ENCODE data around the gene BAD.

- TF ChIP-seq, protein P1, sequence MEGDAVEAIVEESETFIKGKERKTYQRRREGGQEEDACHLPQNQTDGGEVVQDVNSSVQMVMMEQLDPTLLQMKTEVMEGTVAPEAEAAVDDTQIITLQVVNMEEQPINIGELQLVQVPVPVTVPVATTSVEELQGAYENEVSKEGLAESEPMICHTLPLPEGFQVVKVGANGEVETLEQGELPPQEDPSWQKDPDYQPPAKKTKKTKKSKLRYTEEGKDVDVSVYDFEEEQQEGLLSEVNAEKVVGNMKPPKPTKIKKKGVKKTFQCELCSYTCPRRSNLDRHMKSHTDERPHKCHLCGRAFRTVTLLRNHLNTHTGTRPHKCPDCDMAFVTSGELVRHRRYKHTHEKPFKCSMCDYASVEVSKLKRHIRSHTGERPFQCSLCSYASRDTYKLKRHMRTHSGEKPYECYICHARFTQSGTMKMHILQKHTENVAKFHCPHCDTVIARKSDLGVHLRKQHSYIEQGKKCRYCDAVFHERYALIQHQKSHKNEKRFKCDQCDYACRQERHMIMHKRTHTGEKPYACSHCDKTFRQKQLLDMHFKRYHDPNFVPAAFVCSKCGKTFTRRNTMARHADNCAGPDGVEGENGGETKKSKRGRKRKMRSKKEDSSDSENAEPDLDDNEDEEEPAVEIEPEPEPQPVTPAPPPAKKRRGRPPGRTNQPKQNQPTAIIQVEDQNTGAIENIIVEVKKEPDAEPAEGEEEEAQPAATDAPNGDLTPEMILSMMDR (IDR thresholded peaks at IDR 0.05; ENCODE audit: low read depth, low read length), result no peak
- TF ChIP-seq POLR2A (IDR thresholded peaks at IDR 0.05; ENCODE audit: extremely low read depth, insufficient read length), result no peak
Observed at GRCh38 chr11:64235437-64236161, 48.9 kb downstream of the BAD start.
